GM11168 (cell line): ENCODE data around the gene SELENOV.

Source experiments
- in situ Hi-C: fragments of 300-500 bp; cut with MboI; formaldehyde crosslinking; loops from one replicate; pipeline ENCODE4 v1.12.0; 2022; ENCODE audit warnings: low sequenced_read_pairs; ENCODE audit not compliant: unreplicated experiment

The SELENOV gene

DNA sequence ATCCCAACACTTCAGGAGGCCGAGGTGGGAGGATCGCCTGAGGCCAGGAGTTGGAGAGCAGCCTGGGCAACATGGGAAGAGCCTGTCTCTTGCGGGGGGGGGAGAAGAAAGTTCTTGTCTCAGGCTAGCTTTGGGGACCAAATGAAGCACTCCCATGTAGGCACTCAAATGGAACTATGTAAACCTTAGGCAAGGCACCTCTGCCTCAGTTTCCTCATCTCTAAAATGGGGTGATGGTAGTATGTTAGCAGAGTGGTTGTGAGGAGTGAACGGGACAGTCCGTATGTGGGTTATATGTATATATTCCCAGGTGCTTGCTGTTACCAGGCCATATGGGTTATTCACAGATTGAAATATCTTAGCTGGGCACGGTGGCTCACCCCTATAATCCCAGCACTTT lies 22.7 kb upstream of the SELENOV start:
- in situ Hi-C loops, result no loop called here

DNA sequence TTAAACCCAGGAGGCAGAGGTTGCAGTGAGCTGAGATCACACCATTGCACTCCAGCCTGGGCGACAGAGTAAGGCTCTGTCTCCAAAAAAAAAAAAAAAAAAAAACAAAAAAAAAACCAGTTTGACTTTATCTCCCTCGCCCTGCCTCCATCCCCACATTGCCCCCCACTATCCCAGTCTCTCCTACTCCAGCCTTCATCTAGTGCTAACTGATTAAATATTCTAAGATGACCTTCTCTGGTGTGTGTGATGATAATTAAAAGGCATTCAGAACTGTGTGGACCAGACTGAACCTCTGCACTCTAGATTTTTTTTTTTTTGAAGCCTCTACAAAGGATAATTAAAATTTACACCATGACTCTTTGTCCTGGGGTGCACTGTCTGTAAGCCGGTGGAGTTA lies 22.2 kb upstream of the SELENOV start:
- in situ Hi-C loops, result no loop called here

DNA sequence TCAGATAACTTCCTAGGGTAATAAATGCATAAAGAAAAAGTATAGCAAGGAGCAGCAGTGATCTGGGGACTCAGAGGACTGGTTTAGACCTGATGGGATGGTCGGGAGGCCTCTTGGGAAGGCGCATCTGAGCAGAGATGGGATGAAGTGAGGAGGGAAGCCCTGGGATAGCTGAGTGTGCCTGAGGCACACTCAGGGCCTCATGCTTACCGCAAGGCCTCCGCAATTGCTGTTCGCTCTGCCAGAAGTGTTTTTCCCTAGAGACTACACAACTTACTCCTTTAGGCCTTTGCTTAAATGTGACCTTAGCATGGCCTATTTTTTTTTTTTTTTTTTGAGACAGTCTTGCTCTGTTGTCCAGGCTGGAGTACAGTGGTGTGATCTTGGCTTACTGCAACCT lies 20.3 kb upstream of the SELENOV start:
- in situ Hi-C loops, result no loop called here

DNA sequence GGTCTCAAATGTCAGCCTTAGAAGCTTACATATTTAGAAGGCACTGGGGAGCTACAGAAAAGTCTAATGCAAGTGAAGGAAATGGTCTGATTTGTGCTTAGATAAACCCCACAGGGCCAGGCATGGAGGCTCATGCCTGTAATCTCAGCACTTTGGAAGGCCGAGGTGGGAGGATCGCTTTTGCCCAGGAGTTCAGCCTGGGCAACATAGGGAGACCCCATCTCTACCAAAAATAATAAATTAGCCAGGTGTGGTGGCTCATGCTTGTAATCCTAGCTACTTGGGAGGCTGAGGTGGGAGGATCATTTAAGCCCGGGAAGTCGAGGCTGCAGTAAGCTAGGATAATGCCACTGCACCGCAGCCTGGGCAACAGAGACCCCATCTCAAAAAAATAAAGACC lies 18.9 kb upstream of the SELENOV start:
- in situ Hi-C loops, result no loop called here

GRCh38 chr19:39497701-39497995 lies 17.3 kb upstream of the SELENOV start:
- in situ Hi-C loops, result no loop called here

DNA sequence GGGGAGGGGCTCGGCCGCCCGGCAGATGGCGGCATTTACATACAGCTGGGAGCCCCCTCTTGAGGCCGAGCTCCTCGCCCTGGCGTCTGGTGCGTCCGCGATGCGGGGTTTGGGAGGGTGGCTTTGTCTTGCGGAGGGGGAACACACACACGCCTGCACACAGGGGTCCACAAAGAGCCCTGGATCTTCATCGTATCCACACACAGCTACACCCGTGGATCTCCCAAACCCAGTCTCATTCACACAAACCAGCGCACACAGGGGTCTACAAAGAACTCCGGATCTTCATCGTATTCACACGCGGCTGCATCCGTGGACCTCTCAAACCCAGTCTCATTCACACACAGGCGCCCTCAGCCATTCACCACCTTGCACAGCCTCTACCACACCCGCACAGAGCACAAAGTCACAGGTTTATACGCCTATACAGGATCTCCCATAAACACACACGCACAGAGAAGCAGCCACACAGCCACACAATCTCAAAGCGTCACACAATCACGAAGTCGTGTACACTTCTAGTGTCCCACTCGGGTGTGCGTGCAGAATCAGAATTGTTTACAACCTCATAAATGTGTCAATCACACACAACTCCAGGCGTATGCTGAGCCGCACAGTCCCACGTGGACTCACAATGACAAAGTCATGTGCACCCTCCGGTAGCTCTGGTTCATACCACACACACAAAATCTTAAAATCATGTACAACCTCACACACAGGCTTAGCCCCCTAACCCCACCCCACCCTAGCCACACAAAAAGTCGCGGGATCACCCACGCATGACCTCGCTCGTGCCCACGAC lies 16.7 kb upstream of the SELENOV start:
- in situ Hi-C loops, result no loop called here

DNA sequence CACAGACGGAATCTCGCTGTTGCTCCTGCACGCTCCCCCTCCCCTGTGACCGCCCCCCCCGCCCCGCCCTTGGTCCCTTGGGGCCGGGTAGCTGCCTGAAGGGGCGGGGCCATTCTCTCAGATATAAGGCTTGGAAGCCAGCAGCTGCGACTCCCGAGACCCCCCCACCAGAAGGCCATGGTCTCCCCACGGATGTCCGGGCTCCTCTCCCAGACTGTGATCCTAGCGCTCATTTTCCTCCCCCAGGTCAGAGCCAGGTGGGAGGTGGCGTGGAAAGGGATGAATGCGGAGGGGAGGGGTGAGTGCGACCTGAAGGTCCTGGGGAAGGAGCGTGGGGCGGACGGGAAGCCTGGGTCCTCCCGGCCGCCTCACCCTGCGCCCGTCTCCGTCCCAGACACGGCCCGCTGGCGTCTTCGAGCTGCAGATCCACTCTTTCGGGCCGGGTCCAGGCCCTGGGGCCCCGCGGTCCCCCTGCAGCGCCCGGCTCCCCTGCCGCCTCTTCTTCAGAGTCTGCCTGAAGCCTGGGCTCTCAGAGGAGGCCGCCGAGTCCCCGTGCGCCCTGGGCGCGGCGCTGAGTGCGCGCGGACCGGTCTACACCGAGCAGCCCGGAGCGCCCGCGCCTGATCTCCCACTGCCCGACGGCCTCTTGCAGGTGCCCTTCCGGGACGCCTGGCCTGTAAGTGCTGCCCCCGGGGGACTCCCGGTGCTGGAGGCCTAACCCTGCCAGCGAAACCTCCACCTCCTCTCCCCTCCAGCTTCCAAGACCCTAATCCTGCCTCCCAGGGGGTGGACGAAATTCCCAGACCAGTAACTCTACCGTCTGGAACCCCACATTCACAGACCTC lies 15.9 kb upstream of the SELENOV start, which contains the start of gene DLL3:
Gene DLL3, plus strand, starts transcription at position 150 of the 845 bp plus-strand sequence. Its CDS starts 28 bp downstream, at position 178.
- in situ Hi-C loops, result no loop called here

DNA sequence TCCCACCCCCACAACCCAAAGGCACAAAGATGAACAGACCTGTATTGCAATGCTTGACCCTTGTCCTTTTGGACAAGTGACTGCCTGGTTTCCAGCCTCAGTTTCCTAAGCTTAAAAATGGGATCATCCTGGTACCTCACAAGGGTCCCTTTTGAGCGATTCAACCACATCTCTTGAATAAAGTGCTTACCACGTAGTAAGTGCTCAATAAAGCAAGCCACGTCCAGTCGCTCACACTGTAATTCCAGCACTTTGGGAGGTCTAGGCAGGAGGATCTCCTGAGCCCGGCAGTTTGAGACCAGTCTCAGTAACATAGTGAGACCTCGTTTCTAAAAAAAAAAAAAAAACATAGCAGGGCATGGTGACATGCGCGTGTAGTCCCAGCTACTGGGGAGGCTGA lies 15.0 kb upstream of the SELENOV start:
- in situ Hi-C loops, result no loop called here

DNA sequence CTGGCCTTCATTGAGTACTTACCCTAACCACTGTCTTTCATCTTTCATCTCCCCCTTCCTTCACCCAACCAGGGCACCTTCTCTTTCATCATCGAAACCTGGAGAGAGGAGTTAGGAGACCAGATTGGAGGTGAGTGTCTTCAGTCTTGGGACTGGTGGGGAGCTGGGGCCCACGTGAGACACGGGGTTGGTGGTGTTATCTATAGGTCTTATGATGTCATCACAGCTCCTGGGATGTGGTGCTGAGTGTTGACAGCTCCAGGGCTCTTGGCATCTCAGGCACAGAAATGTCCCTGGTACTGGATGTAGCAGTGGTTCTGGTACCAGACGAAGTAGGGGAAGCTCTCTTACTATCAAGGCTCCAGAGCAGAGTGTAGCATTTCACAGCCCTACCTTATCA lies 14.4 kb upstream of the SELENOV start:
- in situ Hi-C loops, result no loop called here

DNA sequence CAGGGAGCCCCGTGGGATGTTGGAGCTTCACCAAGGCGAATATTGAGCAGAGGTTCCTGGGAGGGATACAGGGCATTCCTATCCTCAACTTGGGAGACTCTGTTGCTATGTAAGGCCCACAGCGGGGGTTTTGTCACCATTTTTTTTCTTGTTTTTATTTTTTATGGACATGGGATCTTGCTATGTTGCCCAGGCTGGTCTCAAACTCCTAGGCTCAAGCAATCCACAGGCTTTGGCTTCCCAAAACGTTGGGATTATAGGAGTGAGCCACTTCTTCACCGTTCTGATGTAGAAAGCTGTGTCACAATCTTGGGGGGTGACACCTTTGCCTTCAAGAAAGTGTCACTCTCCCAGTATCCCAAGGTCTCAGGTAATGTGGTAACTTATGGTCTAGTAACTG lies 13.6 kb upstream of the SELENOV start:
- in situ Hi-C loops, result no loop called here

- in situ Hi-C loops, result no loop called here
Observed at GRCh38 chr19:39502640-39503417, 12.1 kb upstream of the SELENOV start.

DNA sequence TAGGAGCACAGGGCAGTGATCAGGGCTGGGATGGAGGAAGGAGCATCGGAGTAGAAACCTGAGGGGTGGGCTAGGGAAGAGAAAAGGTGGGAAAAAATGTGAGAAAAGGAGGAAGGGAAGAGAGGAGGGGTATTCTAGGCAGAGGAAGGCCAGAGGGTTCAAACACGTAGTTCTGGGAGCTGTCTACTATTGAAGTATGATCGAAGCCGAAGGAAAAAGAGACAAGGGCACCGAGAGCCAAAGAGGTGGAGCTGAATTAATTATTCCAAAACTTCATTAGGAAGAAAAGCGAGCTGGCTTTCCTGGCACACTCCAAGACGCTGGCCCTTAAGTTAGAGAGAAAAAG lies 8.4 kb upstream of the SELENOV start:
- in situ Hi-C loops, result no loop called here

DNA sequence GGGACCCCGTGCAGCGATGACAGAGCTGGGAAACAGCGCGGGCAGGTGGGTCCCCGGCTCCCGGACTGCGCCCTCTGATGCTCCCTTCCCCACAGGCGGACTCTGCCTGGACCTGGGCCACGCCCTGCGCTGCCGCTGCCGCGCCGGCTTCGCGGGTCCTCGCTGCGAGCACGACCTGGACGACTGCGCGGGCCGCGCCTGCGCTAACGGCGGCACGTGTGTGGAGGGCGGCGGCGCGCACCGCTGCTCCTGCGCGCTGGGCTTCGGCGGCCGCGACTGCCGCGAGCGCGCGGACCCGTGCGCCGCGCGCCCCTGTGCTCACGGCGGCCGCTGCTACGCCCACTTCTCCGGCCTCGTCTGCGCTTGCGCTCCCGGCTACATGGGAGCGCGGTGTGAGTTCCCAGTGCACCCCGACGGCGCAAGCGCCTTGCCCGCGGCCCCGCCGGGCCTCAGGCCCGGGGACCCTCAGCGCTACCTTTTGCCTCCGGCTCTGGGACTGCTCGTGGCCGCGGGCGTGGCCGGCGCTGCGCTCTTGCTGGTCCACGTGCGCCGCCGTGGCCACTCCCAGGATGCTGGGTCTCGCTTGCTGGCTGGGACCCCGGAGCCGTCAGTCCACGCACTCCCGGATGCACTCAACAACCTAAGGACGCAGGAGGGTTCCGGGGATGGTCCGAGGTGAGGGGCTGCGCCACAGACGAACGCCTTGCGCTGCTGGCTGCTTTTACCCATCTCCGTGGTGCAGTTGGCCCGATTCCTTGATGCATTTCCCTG lies 7.8 kb upstream of the SELENOV start:
- in situ Hi-C loops, result no loop called here

DNA sequence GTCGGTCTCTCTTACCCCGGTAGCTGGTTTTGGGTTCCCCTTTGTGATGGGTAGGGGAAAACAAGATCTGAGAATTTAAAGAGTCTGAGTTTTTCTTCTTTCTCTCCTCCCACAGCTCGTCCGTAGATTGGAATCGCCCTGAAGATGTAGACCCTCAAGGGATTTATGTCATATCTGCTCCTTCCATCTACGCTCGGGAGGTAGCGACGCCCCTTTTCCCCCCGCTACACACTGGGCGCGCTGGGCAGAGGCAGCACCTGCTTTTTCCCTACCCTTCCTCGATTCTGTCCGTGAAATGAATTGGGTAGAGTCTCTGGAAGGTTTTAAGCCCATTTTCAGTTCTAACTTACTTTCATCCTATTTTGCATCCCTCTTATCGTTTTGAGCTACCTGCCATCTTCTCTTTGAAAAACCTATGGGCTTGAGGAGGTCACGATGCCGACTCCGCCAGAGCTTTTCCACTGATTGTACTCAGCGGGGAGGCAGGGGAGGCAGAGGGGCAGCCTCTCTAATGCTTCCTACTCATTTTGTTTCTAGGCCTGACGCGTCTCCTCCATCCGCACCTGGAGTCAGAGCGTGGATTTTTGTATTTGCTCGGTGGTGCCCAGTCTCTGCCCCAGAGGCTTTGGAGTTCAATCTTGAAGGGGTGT lies 7.1 kb upstream of the SELENOV start:
- in situ Hi-C loops, result no loop called here

GRCh38 chr19:39508629-39509028 lies 6.3 kb upstream of the SELENOV start:
- in situ Hi-C loops, result no loop called here

- in situ Hi-C loops, result no loop called here
Observed at GRCh38 chr19:39509233-39509632, 5.7 kb upstream of the SELENOV start.

GRCh38 chr19:39512988-39513387 lies 2.0 kb upstream of the SELENOV start:
- in situ Hi-C loops, result no loop called here

DNA sequence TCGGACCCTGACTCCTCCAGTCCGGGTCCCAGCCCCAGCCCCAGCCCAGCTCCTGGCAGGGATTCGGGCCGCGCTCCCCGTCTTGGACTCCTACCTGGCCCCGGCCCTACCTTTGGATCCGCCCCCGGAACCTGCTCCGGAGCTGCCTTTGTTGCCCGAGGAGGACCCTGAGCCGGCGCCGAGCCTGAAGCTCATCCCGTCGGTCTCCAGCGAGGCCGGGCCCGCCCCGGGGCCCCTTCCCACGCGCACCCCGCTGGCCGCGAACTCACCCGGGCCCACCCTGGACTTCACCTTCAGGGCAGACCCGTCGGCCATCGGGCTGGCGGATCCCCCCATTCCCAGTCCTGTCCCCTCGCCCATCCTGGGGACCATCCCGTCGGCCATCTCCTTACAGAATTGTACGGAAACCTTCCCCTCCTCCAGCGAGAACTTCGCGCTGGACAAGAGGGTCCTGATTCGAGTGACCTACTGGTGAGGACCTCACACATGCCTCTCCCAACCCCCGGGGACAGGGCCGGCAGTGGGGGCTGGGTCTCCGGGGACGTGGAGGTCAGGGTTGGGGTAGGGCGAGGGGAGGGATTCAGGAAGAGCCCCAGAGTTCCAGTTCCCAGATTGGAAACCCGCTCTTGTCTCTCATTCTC lies 732 bp downstream of the SELENOV start:
- in situ Hi-C loops, result no loop called here

DNA sequence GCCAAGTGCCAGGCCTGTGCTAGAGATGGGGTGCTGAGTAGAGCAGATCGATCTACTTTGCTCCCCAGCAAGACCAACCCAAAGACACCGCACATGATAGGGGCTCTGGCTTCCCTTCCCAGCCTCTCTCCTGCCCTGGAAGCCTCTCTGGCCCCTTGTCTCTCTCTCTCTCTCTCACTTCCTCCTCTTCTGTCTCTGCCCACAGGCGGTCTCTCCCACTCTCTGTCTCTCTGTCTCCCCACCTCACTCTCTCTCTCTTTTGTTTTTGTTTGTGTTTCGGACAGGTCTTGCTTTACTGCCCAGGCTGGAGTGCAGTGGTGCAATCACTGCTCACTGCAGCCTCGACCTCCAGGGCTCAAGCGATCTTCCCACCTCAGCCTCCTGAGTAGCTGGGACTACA lies 1.3 kb downstream of the SELENOV start:
- in situ Hi-C loops, result no loop called here
